GM18858 (cell line): ENCODE results near the gene TLL2.

Source experiments
- ATAC-seq: cut with Tn5 transposase; IDR thresholded peaks from one replicate; pipeline ENCODE4 v1.9.1; 2021; ENCODE audit not compliant: unreplicated experiment

TLL2 gene

GRCh38 chr10:96431211-96431970 lies 82.3 kb downstream of the TLL2 start:
- no peak for ATAC-seq

GRCh38 chr10:96427291-96427690 lies 86.4 kb downstream of the TLL2 start:
- ATAC-seq: no peak

- no peak for ATAC-seq
These were observed 91.2 kb downstream of the TLL2 start for GRCh38 chr10:96422525-96422924.

GRCh38 chr10:96421995-96422394 lies 91.7 kb downstream of the TLL2 start:
- no peak for ATAC-seq

- no peak for ATAC-seq
These were observed 93.3 kb downstream of the TLL2 start for GRCh38 chr10:96420228-96421009.

- ATAC-seq: no peak
These were observed 94.4 kb downstream of the TLL2 start for GRCh38 chr10:96419351-96419750.

- no peak for ATAC-seq
These were observed 95.1 kb downstream of the TLL2 start for GRCh38 chr10:96418582-96418981.

- no peak for ATAC-seq
These were observed 96.3 kb downstream of the TLL2 start for GRCh38 chr10:96417441-96417840.

GRCh38 chr10:96416643-96417042 lies 97.1 kb downstream of the TLL2 start:
- ATAC-seq: no peak

GRCh38 chr10:96415891-96416554 lies 97.7 kb downstream of the TLL2 start:
- ATAC-seq: no peak

GRCh38 chr10:96415150-96415890 lies 98.4 kb downstream of the TLL2 start:
- no peak for ATAC-seq

GRCh38 chr10:96414303-96414702 lies 99.4 kb downstream of the TLL2 start:
- no peak for ATAC-seq

GRCh38 chr10:96413151-96413787 lies 100.5 kb downstream of the TLL2 start:
- no peak for ATAC-seq

- no peak for ATAC-seq
These were observed 101.9 kb downstream of the TLL2 start for GRCh38 chr10:96411716-96412320.

- no peak for ATAC-seq
These were observed 103.4 kb downstream of the TLL2 start for GRCh38 chr10:96410296-96410695.

GRCh38 chr10:96408201-96408600 lies 105.5 kb downstream of the TLL2 start:
- ATAC-seq: no peak

- no peak for ATAC-seq
These were observed 106.1 kb downstream of the TLL2 start for GRCh38 chr10:96407560-96408069.

GRCh38 chr10:96406091-96406490 lies 107.6 kb downstream of the TLL2 start:
- ATAC-seq: no peak

- no peak for ATAC-seq
These were observed 111.1 kb downstream of the TLL2 start for GRCh38 chr10:96402417-96403305.
